K562 (cell line): ENCODE measurements around the gene PKD1. TPM values are rescaled to one million over a fixed set of nuclear protein-coding genes. Genes with fewer than 3 reads are reported as not detected.

Experiments
- ATAC-seq: fragments of 200-7000 bp; cut with Tn5 transposase; 3 replicates; pipeline ENCODE4 v1.9.1; 2020; ENCODE audit warnings: moderate library complexity
- BruUV-seq: library from RNA; stranded (reverse); fragments of 400-500 nt; replicated peaks from 2 replicates; lab custom pipeline; 2021; lab: Mats Ljungman, UMichigan
- CTCF ChIA-PET: fragments of 300-600 bp; formaldehyde crosslinking; extraction: SDS; loops from one replicate; lab custom pipeline; 2021; ENCODE audit warnings: low intra/inter-chr PET ratio; lab: Yijun Ruan, JAX
- POLR2A ChIA-PET: fragments of 300-600, 350-650 bp; sonication (Branson Sonifier 250); formaldehyde crosslinking; extraction: SDS; loops from one replicate; lab custom pipeline; 2021; ENCODE audit warnings: antibody characterized with exemption, inconsistent platforms; lab: Yijun Ruan, JAX
- DNase-seq, 4 experiments: peaks; one replicate each; pipeline versions ENCODE4 v3.0.0 to v3.0.0-alpha.2; 2011 to 2018; ENCODE audit warnings: low spot score in 3 of 4, mixed read lengths in 3 of 4; ENCODE audit errors: extremely low read depth in 1 of 4
- FAIRE-seq: peaks from 2 replicates; lab custom pipeline; 2011; peaks lifted over from hg19 to GRCh38; lab: Jason Lieb, UNC
- H2AFZ ChIP-seq: 2 replicates; pipeline ENCODE4 v1.6.0; 2011; ENCODE audit warnings: low read depth, low read length, control low read depth, inconsistent platforms
- H3K27ac ChIP-seq: fragments of 200-600 bp; 3 replicates; pipeline ENCODE4 v1.8.0; 2011; ENCODE audit warnings: low read depth, mild to moderate bottlenecking, control low read depth, inconsistent platforms, low read length, moderate library complexity, mixed read lengths; ENCODE audit errors: extremely low read depth
- H3K27me3 ChIP-seq, 2 experiments: fragments of 300-600 bp in 1 of 2; 2 replicates in 1 of 2; 3 replicates in 1 of 2; pipeline versions ENCODE4 v1.6.0 to v1.8.0; 2011; ENCODE audit warnings: inconsistent platforms in 2 of 2, low read length in 2 of 2, mild to moderate bottlenecking in 1 of 2, mixed read lengths in 1 of 2, moderate library complexity in 1 of 2; ENCODE audit not compliant: control insufficient read depth in 2 of 2, insufficient read depth in 2 of 2
- H3K36me3 ChIP-seq: fragments of 300-600 bp; 3 replicates; pipeline ENCODE4 v1.8.0; 2011; ENCODE audit warnings: mild to moderate bottlenecking, low read length, inconsistent platforms; ENCODE audit not compliant: control insufficient read depth, insufficient read depth
- H3K4me1 ChIP-seq, 2 experiments: fragments of 200-600 bp in 1 of 2; replicated peaks in 1 of 2; 2 replicates in 1 of 2; 3 replicates in 1 of 2; pipeline versions ENCODE4 v1.5.1 to v1.8.0; 2011; ENCODE audit warnings: inconsistent platforms in 2 of 2, low read length in 2 of 2, mild to moderate bottlenecking in 1 of 2, mixed read lengths in 1 of 2, moderate library complexity in 1 of 2; ENCODE audit not compliant: control insufficient read depth in 2 of 2, insufficient read depth in 2 of 2
- H3K4me2 ChIP-seq: 2 replicates; pipeline ENCODE4 v1.6.1; 2011; ENCODE audit warnings: low read length, control low read depth, inconsistent platforms, mixed read lengths; ENCODE audit not compliant: insufficient read depth
- H3K4me3 ChIP-seq: fragments of 200-600 bp; sonication (generic), shearing (Covaris generic); 2 replicates; pipeline ENCODE4 v1.5.1; 2016; ENCODE audit warnings: control low read depth, inconsistent platforms
- H3K79me2 ChIP-seq: fragments of 200-600 bp; 3 replicates; pipeline ENCODE4 v1.8.0; 2011; ENCODE audit warnings: low read length, inconsistent platforms; ENCODE audit not compliant: control insufficient read depth, insufficient read depth
- H3K9ac ChIP-seq, 2 experiments: 2 replicates each; pipeline versions ENCODE4 v1.6.0 to v1.6.1; 2011; ENCODE audit warnings: low read depth in 2 of 2, low read length in 2 of 2, control low read depth in 1 of 2, inconsistent platforms in 1 of 2, mild to moderate bottlenecking in 1 of 2, mixed read lengths in 1 of 2; ENCODE audit not compliant: insufficient read depth in 1 of 2
- H3K9me1 ChIP-seq: one replicate; pipeline ENCODE4 v1.6.0; 2011; ENCODE audit warnings: inconsistent platforms, mild to moderate bottlenecking, low read length, moderate library complexity; ENCODE audit not compliant: control insufficient read depth, insufficient read depth
- H3K9me3 ChIP-seq: replicated peaks from 2 replicates; pipeline ENCODE4 v1.5.1; 2011; ENCODE audit warnings: low read depth, low read length, inconsistent platforms; ENCODE audit not compliant: control insufficient read depth, insufficient read depth
- H4K20me1 ChIP-seq: replicated peaks from 2 replicates; pipeline ENCODE4 v1.6.1; 2011; ENCODE audit warnings: low read length, inconsistent platforms, mixed read lengths; ENCODE audit not compliant: control insufficient read depth, insufficient read depth
- HSF4 ChIP-seq: fragments of 250-450 bp; sonication (Bioruptor Pico); IDR thresholded peaks from 2 replicates; pipeline ENCODE4 v2.1.2; 2022; ENCODE audit warnings: mild to moderate bottlenecking, moderate library complexity, borderline replicate concordance
- MTA2 ChIP-seq: fragments of 450-650 bp; IDR thresholded peaks from 2 replicates; pipeline ENCODE4 v1.6.1; 2016; ENCODE audit warnings: low read depth
- MTA3 ChIP-seq: fragments of 450-650 bp; formaldehyde crosslinking; IDR thresholded peaks from 2 replicates; pipeline ENCODE4 v1.6.1; 2017; ENCODE audit warnings: mild to moderate bottlenecking, borderline replicate concordance
- PTBP1 ChIP-seq: fragments of 200-400 bp; formaldehyde crosslinking; IDR thresholded peaks from 2 replicates; pipeline ENCODE4 v1.6.1; 2017; ENCODE audit warnings: low read depth, low read length
- RERE ChIP-seq: sonication (generic); formaldehyde crosslinking; IDR thresholded peaks from 2 replicates; pipeline ENCODE4 v1.8.0; 2023; ENCODE audit warnings: missing genetic modification reagents, mild to moderate bottlenecking, borderline replicate concordance
- TFAP4 ChIP-seq: sonication (generic); formaldehyde crosslinking; IDR thresholded peaks from 2 replicates; pipeline ENCODE4 v1.8.0; 2022; ENCODE audit warnings: missing genetic modification reagents, mild to moderate bottlenecking, moderate library complexity, borderline replicate concordance
- ZNF232 ChIP-seq: sonication (generic); formaldehyde crosslinking; IDR thresholded peaks from 2 replicates; pipeline ENCODE4 v1.8.0; 2022; ENCODE audit warnings: mild to moderate bottlenecking, missing genetic modification reagents
- WGBS: fragments of 100-300 bp; shearing (Covaris generic); methylation state at CpG from one replicate; pipeline ENCODE4 v1.1.6; 2016; ENCODE audit warnings: low coverage, mixed read lengths; ENCODE audit not compliant: insufficient coverage; ENCODE audit errors: missing lambda C conversion rate; 5-methylcytosine and 5-hydroxymethylcytosine counted together
- in situ Hi-C: fragments of 300-500 bp; cut with MboI; formaldehyde crosslinking; loops from 4 replicates; pipeline ENCODE4 v1.15.0; 2018; ENCODE audit warnings: inconsistent platforms, mixed read lengths
- intact Hi-C: fragments of 100-400 bp; cut with micrococcal nuclease; formaldehyde crosslinking; loops from 2 replicates; pipeline ENCODE4 v1.14.2; 2022
- polyA plus RNA-seq, 8 experiments: library from polyadenylated mRNA; depleted of rRNA in 4 of 8; stranded (reverse) in 5 of 8; unstranded in 3 of 8; fragments of >200 nt; fragmentation: Nextera tagmentation in 2 of 8; fragmentation: Illumina TruSeq in 1 of 8; extraction: Ambion mirVana in 2 of 8; extraction: Trizol in 1 of 8; gene quantifications; 2 replicates each; pipeline versions ENCODE4 v1.2.1 to v1.2.3, GENCODE V29; 2011 to 2014; ENCODE audit warnings: inconsistent platforms in 1 of 8, missing spikeins in 1 of 8
- total RNA-seq, 7 experiments: library from RNA; depleted of rRNA in 6 of 7; stranded (reverse); fragments of >200 nt in 6 of 7; fragmentation: Illumina TruSeq in 2 of 7; extraction: Trizol in 2 of 7; gene quantifications; 2 replicates each; pipeline versions ENCODE4 v1.2.1 to v1.2.3, GENCODE V29; 2011 to 2021; ENCODE audit warnings: low replicate concordance in 1 of 7

Gene PKD1
- total and polyA plus RNA-seq, 9 of the 15 experiments (the other 6 are each of a cell fraction or from before 2014, with no cell fraction given) = 0.23 to 93.5 (median 12.6) TPM

- H4K20me1 ChIP-seq = peaks cover 30% of the 10 kb centered on the region
- peaks cover 16% of the 10 kb centered on the region for H3K79me2 ChIP-seq
- in situ Hi-C loops (loop anchor here (10.0 kb wide), 1 partner anchor 63 kb away; no protein-coding TSS in a partner anchor), intact Hi-C loops (no loop called here)
- TF ChIP-seq TFAP4 (CRISPR knock-in tag) (no peak), HSF4 (CRISPR knock-in tag) (no peak), MTA2 (no peak), PTBP1 (no peak), RERE (no peak), ZNF232 (CRISPR knock-in tag) (no peak), MTA3 (no peak)
- ATAC-seq (no peak), FAIRE-seq (no peak), DNase-seq (no peak)
- no peak overlapping the region for H3K27ac ChIP-seq
- no peak overlapping the region for H3K4me3 ChIP-seq
- H3K36me3 ChIP-seq = peaks cover 14% of the 10 kb centered on the region; the same call in 2 of the 3 replicates
- CTCF ChIA-PET = no interaction called here
- no peak overlapping the region for H2AFZ ChIP-seq
- POLR2A ChIA-PET = interaction anchor here (0.6 to 5.3 kb wide), 6 partner anchors 8 to 186 kb away, joined by 3 to 77 read pairs (median 4); partner anchors contain the start of genes RPS2 and TRAF7
- H3K9me3 ChIP-seq = no peaks in the 10 kb centered on the region
- peaks cover 21% of the 10 kb centered on the region for H3K9me1 ChIP-seq
- BruUV-seq = no TSS peak
- WGBS = 52% methylated on average over 6 of the region's 6 CpGs
- H3K4me2 ChIP-seq = no peak overlapping the region
- peaks cover 37 to 68% of the 10 kb centered on the region in 2 experiments for H3K4me1 ChIP-seq
- no peaks in the 10 kb centered on the region for H3K27me3 ChIP-seq
- H3K9ac ChIP-seq = no peak overlapping the region
Observed at GRCh38 chr16:2147378-2147777, 11.7 kb upstream of the PKD1 start.
